Stimulated activated CD8-positive, alpha-beta memory T cell treated with anti-CD3 and anti-CD28 coated beads, Interleukin-7, amount 100 ng/mL, for 1 hour (primary cell): ENCODE results near the gene ALDH1A1.
"Not testable (repeated sequence)": the region's sequence is repeated elsewhere in the genome, so short reads cannot be mapped to it uniquely, and the experiment has no call there.

Experiments used
- DNase-seq, 2 donors: peaks; one replicate each; pipeline ENCODE4 v3.0.0-alpha.2; 2020; ENCODE audit warnings: low read depth in 2 of 2

The ALDH1A1 gene

DNA sequence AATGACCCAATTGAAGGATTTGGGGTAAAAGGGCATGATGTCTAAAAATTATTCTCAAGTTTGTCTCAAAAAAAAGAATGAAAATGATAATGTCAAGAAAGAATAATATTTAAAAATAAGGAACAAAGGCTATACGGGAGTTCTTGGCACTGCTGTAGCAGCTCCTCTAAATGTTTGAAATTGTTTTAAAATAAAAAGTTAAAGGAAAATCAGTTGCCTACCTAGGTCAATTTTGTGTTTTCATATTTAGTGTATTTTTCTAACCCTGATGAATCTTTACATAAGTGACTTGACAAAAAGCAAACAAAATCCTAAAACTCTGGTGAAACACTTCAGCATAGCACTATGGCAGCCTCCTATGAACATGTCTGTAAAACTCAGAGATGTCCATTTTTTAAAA, 56.4 kb downstream of the ALDH1A1 start:
- no peak for DNase-seq

DNA sequence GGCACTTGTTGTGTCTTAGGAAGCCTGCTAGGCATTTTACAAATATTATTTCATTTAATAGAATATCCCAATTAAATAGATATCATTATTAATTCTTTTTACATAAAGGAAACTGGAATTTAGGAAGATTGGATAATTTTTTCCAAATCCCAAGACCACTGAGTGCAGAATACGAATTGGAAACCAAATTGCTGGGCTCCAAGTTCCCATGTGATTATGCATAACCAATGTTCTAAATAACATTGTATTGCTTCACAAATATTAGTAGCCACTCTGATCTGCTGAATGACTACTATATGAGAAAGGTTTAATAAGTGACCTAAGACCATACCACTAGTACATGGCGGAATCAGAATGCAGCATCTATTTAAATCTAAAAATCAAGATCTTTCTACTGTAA, 57.7 kb downstream of the ALDH1A1 start:
- DNase-seq, result no peak

DNA sequence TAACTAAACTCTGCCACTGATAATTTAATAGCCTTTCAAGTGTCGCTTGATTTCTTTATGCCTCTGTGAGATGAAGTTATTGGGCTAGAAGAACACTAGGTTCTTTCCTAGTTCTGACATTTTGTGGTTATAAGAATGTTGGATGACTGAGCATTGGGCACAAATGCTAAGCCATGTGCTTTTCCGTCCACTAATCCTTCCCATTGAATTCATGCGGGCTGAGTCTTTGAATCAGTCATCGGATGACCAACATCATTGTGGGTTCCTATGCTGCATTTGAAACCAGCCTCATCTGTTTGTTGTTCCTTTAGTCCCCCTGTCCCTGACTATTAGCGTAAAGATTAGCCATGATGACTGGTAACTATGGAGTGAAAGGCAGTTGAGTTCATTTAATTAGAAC, 58.5 kb downstream of the ALDH1A1 start:
- DNase-seq, result no peak

DNA sequence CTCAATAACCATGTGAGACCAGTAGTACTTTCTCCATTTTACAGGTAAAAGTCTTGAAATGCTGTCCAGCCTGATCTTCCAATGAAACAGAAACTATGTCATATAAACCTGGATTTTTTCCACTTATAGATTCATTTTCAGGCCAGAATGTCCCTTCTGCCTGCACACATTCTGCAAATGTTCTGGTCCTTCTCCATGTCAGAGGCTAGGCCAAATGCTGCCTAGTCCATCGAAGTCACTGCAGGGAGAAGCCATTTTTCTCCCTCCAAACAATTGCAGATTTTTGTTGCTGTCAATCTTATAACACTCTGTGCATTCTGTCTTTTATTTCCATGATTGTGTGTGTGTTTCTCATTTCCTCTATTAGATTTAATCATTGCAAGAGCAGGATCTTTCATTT, 59.4 kb downstream of the ALDH1A1 start:
- DNase-seq, result no peak

DNA sequence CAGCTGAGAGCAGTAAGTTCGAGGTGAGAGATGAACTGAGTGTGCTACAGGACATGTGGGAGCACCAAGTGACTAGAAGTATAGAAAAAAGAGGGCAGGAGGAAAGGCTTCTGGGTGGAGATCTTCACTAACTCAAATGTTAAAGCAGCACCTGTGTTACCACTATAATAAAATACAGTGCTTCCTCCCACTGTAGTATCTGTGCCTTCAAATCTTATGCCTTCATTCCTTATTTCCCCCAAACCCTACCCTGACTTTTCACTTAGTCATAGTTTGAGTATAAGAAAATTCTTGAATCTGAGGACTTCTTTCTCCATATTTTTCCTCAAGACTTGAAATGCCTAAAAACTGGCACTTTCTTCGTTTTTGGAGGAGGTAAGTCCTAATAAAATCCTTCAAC, 61.8 kb downstream of the ALDH1A1 start:
- DNase-seq, result no peak

DNA sequence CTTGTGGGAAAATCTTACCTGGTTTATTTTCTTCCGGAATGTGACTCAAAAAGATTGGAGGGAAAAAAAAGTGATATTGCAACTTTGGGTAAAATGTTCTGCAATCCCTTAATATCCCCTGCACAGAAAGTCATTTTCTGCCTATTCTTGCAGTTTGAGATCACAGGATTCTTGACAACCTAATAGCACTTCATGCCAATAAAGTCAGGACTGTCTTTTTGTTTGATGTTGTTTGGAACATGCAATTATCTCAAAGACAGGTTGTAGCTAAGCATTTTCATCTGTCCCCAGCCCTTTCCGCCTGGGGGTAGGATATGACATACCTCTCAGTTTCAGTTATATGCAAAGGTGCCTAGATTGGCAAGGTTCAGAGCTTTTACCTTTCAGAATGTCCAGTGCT, 63.9 kb downstream of the ALDH1A1 start:
- DNase-seq, result no peak

DNA sequence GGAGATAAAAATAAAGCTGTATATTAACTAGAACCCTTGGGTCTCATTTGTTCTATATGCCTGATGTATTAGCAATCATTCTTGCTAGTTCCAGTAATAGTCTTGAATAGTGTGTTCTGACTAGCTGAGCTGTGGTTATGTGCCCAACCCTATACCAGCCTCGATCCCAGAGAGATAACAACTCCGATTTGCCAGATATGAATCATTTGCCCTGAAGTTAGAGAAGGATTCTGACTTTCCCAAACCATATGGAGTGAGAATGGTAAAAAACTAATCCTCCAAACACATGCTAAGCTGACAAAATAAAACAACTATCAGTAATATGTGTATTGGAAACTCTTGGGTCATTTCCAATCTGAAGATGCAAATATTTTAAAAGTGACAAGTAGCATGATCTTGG, 64.8 kb downstream of the ALDH1A1 start:
- DNase-seq, result no peak

DNA sequence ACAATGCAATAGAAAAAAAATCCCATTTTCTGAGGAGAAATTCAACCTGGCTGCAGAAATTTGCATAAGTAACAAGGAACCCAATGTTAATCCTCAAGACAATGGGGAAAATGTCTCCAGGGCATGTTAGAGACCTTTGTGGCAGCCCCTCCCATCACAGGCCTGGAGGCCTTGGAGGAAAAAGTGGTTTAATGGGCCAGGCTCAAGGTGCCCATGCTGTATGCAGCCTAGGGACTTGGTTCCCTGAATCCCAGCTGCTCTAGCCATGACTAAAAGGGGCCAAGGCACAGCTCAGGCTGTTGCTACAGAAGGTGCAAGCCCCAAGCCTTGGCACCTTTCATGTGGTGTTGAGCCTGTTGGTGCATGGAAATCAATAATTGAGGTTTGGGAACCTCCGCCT, 66.5 kb downstream of the ALDH1A1 start:
- DNase-seq, result no peak

DNA sequence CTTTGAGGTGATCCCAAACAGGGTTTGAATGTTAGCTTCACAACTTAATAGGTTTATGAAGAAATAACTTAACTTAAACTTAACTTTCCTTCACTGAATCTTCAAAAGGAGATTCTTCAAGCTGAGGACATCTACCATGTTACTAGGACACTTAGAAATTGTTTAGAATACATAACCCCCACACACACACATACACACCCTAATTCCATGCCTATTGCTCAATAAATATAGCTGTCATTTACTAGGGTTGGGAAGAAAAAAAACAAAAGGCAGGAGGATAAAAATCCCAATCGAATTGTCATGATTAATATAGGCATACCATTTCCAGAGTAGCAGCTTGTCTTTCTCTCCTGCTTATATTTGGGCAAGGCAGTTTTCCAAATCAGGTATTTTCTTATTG, 68.3 kb downstream of the ALDH1A1 start:
- DNase-seq, result no peak

DNA sequence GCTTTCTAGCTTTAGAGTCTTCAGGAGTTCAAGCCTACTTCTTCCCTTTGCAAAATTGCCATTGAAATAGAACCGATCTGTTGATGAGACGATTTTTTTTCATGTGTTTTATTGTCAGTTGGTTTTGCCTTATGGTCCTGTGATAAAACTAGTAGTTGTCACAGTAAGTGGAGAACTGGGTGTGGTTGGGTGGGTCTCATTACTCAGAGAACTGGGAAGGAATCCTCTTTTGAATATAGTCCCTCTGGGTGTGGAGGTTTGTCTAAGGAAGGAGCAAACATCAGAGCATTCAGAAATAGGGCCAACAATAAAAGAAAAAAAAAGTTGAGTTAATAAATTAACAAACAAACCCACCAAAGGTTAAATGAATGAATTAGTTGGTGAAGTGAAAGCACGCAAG, 69.0 kb downstream of the ALDH1A1 start:
- DNase-seq, result no peak

DNA sequence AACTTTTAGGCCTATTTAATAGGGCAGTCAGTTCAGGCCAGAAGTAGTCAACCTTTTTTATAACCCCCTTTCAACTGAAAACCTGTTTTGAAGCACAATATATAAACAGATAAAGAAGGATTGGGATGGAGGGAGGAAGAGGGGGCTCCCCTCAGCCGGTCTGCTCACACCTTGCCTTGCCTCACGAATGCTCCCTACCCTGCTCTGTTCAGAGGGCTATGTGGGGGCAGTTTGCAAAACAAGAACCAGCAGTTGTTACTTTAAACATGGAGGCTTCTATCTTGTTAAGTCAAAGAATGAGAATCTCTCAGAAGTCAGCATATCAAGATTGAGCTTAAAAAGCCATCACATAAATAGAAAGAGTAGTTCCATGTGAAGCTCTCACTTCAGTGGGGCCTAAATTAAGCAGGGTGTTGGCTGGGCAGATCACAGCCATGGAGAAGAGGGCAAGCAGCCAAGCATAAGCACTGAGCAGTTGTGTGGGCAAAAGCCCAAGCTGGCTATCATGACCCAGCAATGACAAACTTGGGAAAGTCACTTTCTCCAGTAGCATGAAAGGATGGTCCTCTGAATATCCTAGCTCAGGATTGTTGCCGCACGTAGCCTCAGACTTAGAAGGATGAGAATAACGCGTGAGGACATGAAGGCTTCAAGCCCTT, 70.6 kb downstream of the ALDH1A1 start:
- DNase-seq, result no peak

DNA sequence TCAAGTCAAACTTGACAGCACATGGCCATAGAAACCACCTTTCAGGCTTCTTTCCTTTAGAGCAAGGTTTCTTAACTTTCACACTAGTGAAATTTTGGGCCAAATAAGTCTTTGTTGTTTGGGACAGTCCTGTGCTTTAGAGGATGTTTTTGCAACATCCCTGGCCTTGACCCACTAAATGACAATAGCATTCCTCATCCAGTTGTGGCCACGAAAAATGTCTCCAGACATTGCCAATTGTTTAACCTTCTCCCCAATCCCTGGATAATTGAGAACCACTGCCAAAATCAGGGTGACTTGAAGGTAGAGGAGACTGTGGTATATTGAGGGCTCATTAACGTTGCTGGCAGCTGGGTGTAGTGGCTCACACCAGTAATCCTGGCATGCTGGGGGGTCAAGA, 72.0 kb downstream of the ALDH1A1 start:
- no peak for DNase-seq

DNA sequence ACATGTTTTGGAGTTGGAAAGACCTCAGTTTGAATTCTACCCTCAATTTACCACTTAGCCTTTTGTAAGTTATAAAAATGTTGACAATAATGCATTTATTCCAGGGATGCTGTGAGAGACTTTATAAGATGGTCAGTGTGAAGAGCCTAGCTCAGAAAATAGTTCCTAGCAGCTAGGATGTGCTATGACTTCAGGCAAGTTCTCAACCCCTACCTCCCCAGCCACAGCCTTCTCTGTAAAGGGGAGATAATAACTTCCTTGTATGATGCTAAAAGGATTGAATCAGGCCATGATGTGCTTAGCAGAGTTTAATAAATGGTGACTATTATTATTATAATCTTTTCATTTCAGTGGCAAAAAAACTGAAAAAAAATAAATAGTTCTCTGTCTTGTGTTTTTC, 77.6 kb downstream of the ALDH1A1 start:
- no peak for DNase-seq

DNA sequence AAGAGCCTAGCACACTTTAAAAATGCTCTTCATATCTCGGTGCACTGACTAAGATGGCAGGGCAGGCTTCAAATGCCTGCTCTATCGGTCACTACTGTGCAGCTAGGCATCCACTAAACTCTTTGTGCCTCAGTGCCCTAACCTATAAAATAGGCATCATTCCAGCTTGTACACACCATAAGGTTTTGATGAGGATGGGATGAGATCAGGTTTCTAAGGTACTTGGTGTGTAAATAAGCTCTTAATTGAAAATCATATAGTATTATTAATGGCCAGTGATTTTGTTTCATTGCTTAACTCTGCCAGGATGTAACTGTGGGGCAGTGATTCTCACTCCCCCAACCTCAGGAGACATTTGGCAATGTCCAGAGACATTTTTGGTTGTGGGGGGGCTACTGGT, 78.5 kb downstream of the ALDH1A1 start:
- no peak for DNase-seq

DNA sequence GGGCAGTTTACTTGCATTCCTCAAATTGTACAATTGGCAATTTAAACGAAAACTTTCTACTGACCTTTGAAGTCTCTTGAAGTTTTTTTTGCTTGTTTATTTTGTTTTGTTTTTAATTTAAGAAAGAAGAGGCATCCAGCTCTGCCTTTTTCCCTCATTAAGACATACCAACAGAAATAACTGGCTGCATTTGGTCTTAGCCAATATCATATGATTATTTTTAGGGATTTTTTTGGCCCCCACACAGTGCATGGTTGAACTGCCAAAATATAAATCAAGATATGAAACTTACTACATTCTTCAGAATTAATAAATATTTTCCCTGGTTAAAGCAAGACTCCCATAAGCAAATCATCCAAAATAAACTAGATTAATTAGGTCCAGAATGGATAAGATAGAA, 79.4 kb downstream of the ALDH1A1 start:
- no peak for DNase-seq

DNA sequence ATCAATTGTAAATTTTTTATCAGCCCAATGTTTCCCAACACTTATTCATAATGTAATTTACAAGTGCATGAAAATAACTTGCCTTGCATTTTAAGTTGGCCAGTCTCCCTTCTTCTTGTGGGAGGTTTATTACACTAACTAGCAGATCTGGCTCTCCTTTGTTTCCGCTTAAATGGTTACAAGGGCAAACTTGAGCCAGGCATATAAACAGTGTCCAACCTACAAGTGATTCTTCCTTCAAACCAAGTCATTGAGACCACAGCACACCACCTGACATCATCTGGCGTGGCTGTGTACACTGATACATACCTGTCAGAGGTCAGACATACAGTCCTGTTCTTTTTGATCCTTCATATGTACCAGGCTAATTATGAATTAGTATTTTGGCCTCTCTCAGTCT, 80.1 kb downstream of the ALDH1A1 start:
- DNase-seq, result no peak

DNA sequence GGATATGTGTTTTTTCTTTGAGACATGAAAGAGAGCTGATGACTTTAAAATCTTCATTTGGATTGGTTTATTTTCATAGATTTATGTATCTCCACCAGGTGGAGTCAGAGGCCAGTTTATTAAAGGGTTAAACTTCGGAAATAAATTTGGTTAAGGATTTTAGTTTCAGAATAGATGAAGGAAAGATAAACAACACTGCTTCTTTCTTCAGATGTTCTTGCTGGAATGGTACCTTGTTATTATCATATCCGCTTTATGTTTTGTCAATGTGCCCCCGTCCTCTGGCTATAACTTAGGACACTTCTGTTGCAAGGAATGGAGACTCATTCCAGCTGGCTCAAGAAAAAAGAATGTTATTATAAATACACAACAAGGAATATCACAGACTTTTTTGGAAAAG, 81.2 kb downstream of the ALDH1A1 start:
- DNase-seq, result no peak

DNA sequence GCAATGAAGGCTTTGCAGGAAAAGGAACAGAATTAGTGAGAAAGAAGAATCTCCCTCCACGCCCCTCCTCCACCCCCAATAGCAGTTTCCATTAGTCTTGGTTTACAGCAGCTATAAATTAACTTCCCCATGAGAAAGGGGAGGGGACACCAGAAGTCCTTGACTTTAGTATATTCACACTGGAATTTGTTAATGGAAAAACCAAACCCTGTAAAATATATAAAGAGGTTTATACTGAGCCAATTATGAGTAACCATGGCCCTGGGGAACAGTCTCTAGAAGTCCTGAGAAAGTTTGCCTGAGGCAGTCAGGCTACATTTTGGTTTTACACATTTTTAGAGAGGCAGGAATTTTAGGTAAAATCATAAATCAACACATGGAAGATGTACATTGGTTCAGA, 88.5 kb downstream of the ALDH1A1 start:
- no peak for DNase-seq

DNA sequence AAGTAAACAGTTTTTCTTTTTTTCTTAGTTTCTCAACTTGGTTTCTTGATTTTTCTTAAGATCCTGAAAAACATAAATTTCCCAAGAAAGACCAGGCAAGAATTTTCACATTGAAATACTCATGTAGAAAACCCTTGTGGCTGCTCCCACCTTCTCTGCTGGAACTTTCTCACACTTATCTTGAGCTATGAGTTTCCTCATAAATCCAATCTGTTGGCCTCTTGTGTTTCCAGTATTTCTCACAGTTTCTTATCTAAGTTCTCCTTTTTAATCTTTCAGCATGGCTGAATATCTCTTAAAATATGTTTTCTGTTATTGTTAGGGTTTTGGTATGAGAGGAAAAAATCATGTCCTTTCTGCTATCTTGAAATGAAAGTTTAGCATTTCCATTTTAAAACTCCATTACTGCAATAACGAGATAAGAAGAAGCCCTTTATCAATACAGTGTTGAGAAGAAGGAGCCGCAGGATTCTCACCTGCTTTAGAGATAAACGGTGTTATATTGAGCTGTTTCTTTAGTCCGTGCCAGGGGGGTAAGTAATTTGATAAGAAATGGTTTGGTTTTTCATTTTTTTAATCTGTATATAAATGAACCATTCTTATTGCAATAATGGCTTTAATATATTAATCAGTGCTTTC, 89.3 kb downstream of the ALDH1A1 start:
- no peak for DNase-seq

DNA sequence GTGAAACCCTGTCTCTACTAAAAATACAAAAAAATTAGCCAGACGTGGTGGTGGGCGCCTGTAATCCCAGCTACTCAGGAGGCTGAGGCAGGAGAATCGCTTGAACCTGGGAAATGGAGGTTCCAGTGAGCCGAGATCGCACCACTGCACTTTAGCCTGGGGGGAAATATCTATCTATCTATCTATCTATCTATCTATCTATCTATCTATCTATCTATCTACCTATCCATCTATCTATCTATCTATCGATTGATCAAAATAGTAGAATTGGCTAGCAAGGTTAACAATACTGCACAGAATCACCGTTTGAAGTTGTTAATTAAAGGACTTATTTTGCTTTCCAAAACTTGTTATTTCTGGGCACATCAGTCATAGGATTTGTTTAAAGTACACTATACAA, 90.1 kb downstream of the ALDH1A1 start:
- DNase-seq, result not testable (repeated sequence)

DNA sequence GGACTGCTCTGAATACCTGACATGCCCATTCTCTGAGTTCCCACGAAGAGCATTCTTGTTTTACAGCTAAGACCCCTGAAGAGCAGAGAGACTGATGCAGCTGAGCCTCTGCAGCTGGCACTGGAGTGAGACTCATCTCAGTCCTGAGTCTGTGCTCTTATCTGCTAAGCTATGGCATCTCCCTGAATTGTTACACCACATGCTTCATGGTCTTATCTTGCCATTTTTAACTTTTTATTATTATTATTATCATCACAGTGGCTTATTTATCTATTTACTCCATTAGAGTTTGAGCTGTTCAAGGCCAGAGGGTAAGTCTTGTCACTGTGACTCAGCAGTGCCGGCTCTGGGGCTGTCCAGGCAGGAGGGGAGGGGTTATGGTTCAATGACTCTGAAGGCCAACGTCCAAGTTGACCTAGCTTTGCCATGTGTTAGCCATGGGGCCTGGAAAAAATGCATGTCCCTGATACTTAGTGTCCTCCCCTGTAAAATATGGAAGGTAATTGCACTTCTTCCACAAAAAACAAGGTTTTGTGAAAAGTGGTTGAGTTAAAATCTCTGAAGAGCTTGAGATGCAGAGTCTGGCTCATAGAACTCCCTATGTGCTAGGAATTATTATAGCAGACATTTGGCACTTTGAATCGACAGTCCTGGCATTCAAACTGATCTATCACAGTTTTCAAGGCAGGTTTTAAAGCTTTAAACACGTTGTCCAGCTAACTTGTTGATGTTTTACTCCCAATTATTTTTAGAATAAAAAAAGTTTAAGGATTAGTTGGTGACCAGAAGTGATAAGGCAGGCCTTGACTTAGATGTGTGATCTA, 94.6 kb downstream of the ALDH1A1 start:
- DNase-seq, result no peak

DNA sequence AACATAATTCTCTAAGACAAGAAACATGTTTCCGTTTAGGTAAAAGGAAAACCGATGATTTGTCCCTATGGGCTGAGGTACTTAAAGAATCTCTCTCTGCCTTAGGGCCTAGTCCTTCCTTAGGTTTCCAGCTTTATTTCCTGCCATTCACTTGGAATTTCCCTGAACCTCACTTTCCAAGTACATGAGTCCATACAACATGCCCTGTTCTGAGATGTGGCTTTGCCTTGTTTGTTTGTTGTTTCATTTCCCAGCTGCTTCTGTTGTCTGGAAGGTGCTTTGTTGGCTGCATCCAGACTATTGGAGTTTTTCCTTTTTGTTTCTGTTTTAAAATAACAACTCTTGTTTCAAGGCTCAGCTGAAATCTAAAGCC, 95.2 kb downstream of the ALDH1A1 start:
- DNase-seq, result no peak

DNA sequence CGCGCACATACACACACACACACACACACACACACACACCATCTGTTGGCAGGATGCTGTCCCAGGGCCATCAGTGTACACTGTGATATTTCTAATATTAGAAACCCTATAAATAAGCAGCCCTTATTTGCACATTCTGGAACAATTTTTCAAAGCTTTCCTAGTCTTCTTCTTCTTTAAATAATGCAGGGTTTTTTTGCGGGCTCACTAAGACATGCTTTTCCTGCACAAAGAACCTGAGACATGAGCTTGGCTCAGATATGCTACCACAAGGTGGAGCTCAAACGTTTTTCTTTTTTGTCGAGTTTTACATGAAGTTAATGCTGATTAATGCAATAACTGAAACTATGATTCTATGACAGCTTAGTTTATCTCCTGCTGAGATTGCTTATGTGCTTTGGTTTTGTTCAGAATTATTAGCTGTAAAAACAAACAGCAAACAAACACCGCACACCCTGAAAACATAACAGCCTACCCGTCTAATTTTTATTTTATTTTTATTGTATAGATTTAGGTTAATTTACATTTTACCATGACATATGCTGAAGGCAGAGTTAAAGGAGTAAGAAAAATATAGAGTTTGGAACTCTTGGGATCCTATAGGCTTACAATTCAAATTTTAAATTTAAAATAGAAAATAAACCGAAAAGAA, 95.8 kb downstream of the ALDH1A1 start:
- DNase-seq, result no peak
